ENCODE results near the gene PHACTR4.

Gene PHACTR4

GRCh38 chr1:28409090-28409489, 39.5 kb downstream of the PHACTR4 start:
- DNase-seq (ENCODE audit: low read depth, low spot score) = no peak
- TF ChIP-seq CTCF (IDR thresholded peaks at IDR 0.05; ENCODE audit: insufficient read depth, low read length, missing control alignments) = no peak
- no peak overlapping the region for H3K4me3 ChIP-seq (ENCODE audit: low read depth, low read length)
- POLR2A ChIA-PET = no interaction called here
- CTCF ChIA-PET = interaction anchor here (0.7 to 3.3 kb wide), 29 partner anchors 7 to 438 kb away, joined by 3 to 36 read pairs (median 5); partner anchors contain the start of gene TRNAU1AP

- CTCF ChIA-PET = interaction anchor here (0.8 to 1.1 kb wide), 2 partner anchors 10 to 190 kb away, joined by 3 to 4 read pairs; no protein-coding TSS in a partner anchor
- no peak for TF ChIP-seq CTCF (IDR thresholded peaks at IDR 0.05; ENCODE audit: insufficient read depth, low read length, missing control alignments)
- POLR2A ChIA-PET = interaction anchor here (0.6 kb wide), 1 partner anchor 95 kb away, joined by 3 read pairs; no protein-coding TSS in a partner anchor
- H3K4me3 ChIP-seq (ENCODE audit: low read depth, low read length) = no peak overlapping the region
- DNase-seq (ENCODE audit: low read depth, low spot score) = no peak
Measured at GRCh38 chr1:28411656-28412055, 42.1 kb downstream of the PHACTR4 start.

GRCh38 chr1:28412731-28413130, 43.2 kb downstream of the PHACTR4 start:
- DNase-seq (ENCODE audit: low read depth, low spot score) = no peak
- POLR2A ChIA-PET = interaction anchor here (0.8 kb wide), 1 partner anchor 169 kb away, joined by 5 read pairs; no protein-coding TSS in a partner anchor
- TF ChIP-seq CTCF (IDR thresholded peaks at IDR 0.05; ENCODE audit: insufficient read depth, low read length, missing control alignments) = no peak
- H3K4me3 ChIP-seq (ENCODE audit: low read depth, low read length) = no peak overlapping the region
- CTCF ChIA-PET = interaction anchor here (0.7 to 2.1 kb wide), 5 partner anchors 18 to 190 kb away, joined by 3 to 8 read pairs (median 4); no protein-coding TSS in a partner anchor

- no peak overlapping the region for H3K4me3 ChIP-seq (ENCODE audit: low read depth, low read length)
- TF ChIP-seq CTCF (IDR thresholded peaks at IDR 0.05; ENCODE audit: insufficient read depth, low read length, missing control alignments) = no peak
- POLR2A ChIA-PET = no interaction called here
- DNase-seq (ENCODE audit: low read depth, low spot score) = no peak
- CTCF ChIA-PET = interaction anchor here (1.1 to 2.4 kb wide), 4 partner anchors 10 to 186 kb away, joined by 3 to 9 read pairs (median 8); no protein-coding TSS in a partner anchor
Measured at GRCh38 chr1:28416509-28417194, 47.1 kb downstream of the PHACTR4 start.

GRCh38 chr1:28417441-28417922, 47.9 kb downstream of the PHACTR4 start:
- no peak overlapping the region for H3K4me3 ChIP-seq (ENCODE audit: low read depth, low read length)
- ChIA-PET CTCF (interaction anchor here (0.7 to 1.5 kb wide), 4 partner anchors 8 to 169 kb away, joined by 3 to 5 read pairs (median 4); no protein-coding TSS in a partner anchor), POLR2A (interaction anchor here (1.1 kb wide), 1 partner anchor 164 kb away, joined by 3 read pairs; no protein-coding TSS in a partner anchor)
- no peak for TF ChIP-seq CTCF (IDR thresholded peaks at IDR 0.05; ENCODE audit: insufficient read depth, low read length, missing control alignments)
- peak; percentile 26 for DNase-seq (ENCODE audit: low read depth, low spot score)
